GM19463 (cell line): ENCODE data around the gene OR6C70.
"Not testable (repeated sequence)": the region's sequence is repeated elsewhere in the genome, so short reads cannot be mapped to it uniquely, and the experiment has no call there.

Experiments
- ATAC-seq: cut with Tn5 transposase; IDR thresholded peaks from one replicate; pipeline ENCODE4 v1.9.1; 2021; ENCODE audit warnings: mild to moderate bottlenecking, moderate library complexity; ENCODE audit not compliant: unreplicated experiment

OR6C70 gene

GRCh38 chr12:55470088-55470829, at the start of gene OR6C70:
OR6C70 (minus strand) TSS chr12:55470138; CDS start chr12:55470138, 0 bp downstream.
- no peak for ATAC-seq

GRCh38 chr12:55516391-55516790, 46.5 kb upstream of the OR6C70 start:
- no peak for ATAC-seq

- ATAC-seq, result no peak
Measured at GRCh38 chr12:55515696-55516095, 45.8 kb upstream of the OR6C70 start.

- ATAC-seq, result no peak
Measured at GRCh38 chr12:55501601-55502000, 31.7 kb upstream of the OR6C70 start.

GRCh38 chr12:55499810-55500252, 29.9 kb upstream of the OR6C70 start:
- ATAC-seq, result no peak

- ATAC-seq, result no peak
Measured at GRCh38 chr12:55499231-55499630, 29.3 kb upstream of the OR6C70 start.

GRCh38 chr12:55495490-55495889, 25.6 kb upstream of the OR6C70 start:
- no peak for ATAC-seq

- ATAC-seq, result no peak
Measured at GRCh38 chr12:55492078-55492477, 22.1 kb upstream of the OR6C70 start, which contains the start of gene OR6C68. OR6C68 (plus strand) TSS chr12:55492378; CDS start chr12:55492378, 0 bp downstream.

GRCh38 chr12:55484284-55484683, 14.3 kb upstream of the OR6C70 start:
- ATAC-seq, result not testable (repeated sequence)

GRCh38 chr12:55479136-55479535, 9.2 kb upstream of the OR6C70 start:
- ATAC-seq, result not testable (repeated sequence)

- ATAC-seq, result no peak
Measured at GRCh38 chr12:55472264-55472663, 2.3 kb upstream of the OR6C70 start.

GRCh38 chr12:55469291-55469690, 647 bp downstream of the OR6C70 start:
- no peak for ATAC-seq

GRCh38 chr12:55467836-55468235, 2.1 kb downstream of the OR6C70 start:
- no peak for ATAC-seq

- not testable (repeated sequence) for ATAC-seq
Measured at GRCh38 chr12:55464926-55465325, 5.0 kb downstream of the OR6C70 start.

GRCh38 chr12:55448825-55449224, 21.1 kb downstream of the OR6C70 start:
- no peak for ATAC-seq

- ATAC-seq, result no peak
Measured at GRCh38 chr12:55446326-55446725, 23.6 kb downstream of the OR6C70 start.

- ATAC-seq, result no peak
Measured at GRCh38 chr12:55445357-55445756, 24.6 kb downstream of the OR6C70 start.

GRCh38 chr12:55443776-55444175, 26.2 kb downstream of the OR6C70 start, which contains the start of gene OR6C2:
OR6C2 (plus strand) TSS chr12:55444076; CDS start chr12:55452214, 8,138 bp downstream.
- ATAC-seq, result no peak

GRCh38 chr12:55441233-55441632, 28.7 kb downstream of the OR6C70 start:
- not testable (repeated sequence) for ATAC-seq

- ATAC-seq, result no peak
Measured at GRCh38 chr12:55428331-55429243, 41.4 kb downstream of the OR6C70 start.

- ATAC-seq, result no peak
Measured at GRCh38 chr12:55425954-55426353, 44.0 kb downstream of the OR6C70 start, which contains the start of gene OR6C76. OR6C76 (plus strand) TSS chr12:55426254; CDS start chr12:55426254, 0 bp downstream.
